CD4-positive, alpha-beta T cell (primary cell): ENCODE measurements around the gene GRIK1. TPM values are rescaled to one million over a fixed set of nuclear protein-coding genes. Genes with fewer than 3 reads are reported as not detected.

Experiments
- ATAC-seq: fragments of 200-7000 bp; cut with Tn5 transposase; one replicate; pipeline ENCODE4 v1.10.0; 2022; ENCODE audit warnings: mild to moderate bottlenecking; ENCODE audit not compliant: poor library complexity
- CTCF ChIA-PET: fragments of 350-600 bp; sonication (Branson Sonifier 250); formaldehyde crosslinking; loops from one replicate; lab custom pipeline; 2021; ENCODE audit warnings: antibody characterized with exemption, inconsistent platforms; lab: Charles Lee
- POLR2A ChIA-PET: fragments of 350-600 bp; sonication (Branson Sonifier 250); formaldehyde crosslinking; loops from one replicate; lab custom pipeline; 2021; ENCODE audit warnings: antibody characterized with exemption, inconsistent platforms; lab: Charles Lee
- DNase-seq, 14 experiments: peaks; one replicate each; pipeline ENCODE4 v3.0.0-alpha.2; 2013 to 2020; ENCODE audit warnings: mixed read lengths in 2 of 14
- H3K27ac ChIP-seq, 2 donors: one replicate each; pipeline versions ENCODE4 v1.5.1 to v1.7.0; 2013; ENCODE audit warnings: low read length in 2 of 2, low read depth in 1 of 2, mild to moderate bottlenecking in 1 of 2
- H3K27me3 ChIP-seq, 2 experiments: 1 replicate in 1 of 2; 2 replicates in 1 of 2; pipeline versions ENCODE4 v1.6.1 to v1.7.0; 2013; ENCODE audit warnings: low read length in 2 of 2, control low read depth in 1 of 2, mild to moderate bottlenecking in 1 of 2, moderate library complexity in 1 of 2; ENCODE audit not compliant: insufficient read depth in 2 of 2, control insufficient read depth in 1 of 2
- H3K36me3 ChIP-seq: one replicate; pipeline ENCODE4 v1.6.1; 2013; ENCODE audit warnings: low read length, control low read depth; ENCODE audit not compliant: insufficient read depth
- H3K4me1 ChIP-seq: one replicate; pipeline ENCODE4 v1.6.1; 2013; ENCODE audit warnings: low read length, control low read depth; ENCODE audit not compliant: insufficient read depth
- H3K4me3 ChIP-seq: one replicate; pipeline ENCODE4 v1.5.1; 2013; ENCODE audit warnings: mild to moderate bottlenecking, low read length, moderate library complexity
- H3K9me3 ChIP-seq, 2 experiments: 1 replicate in 1 of 2; 2 replicates in 1 of 2; pipeline versions ENCODE4 v1.6.1 to v1.7.0; 2013; ENCODE audit warnings: low read length in 2 of 2, mild to moderate bottlenecking in 2 of 2, control low read depth in 1 of 2, moderate library complexity in 1 of 2; ENCODE audit not compliant: control insufficient read depth in 1 of 2, insufficient read depth in 1 of 2
- H3K27ac Mint-ChIP-seq: one replicate; pipeline ENCODE4 v1.8.0; 2020; ENCODE audit warnings: mixed read lengths
- H3K27me3 Mint-ChIP-seq: one replicate; pipeline ENCODE4 v1.8.0; 2021; ENCODE audit warnings: mixed read lengths
- H3K36me3 Mint-ChIP-seq: one replicate; pipeline ENCODE4 v1.8.0; 2021; ENCODE audit warnings: low read depth, mixed read lengths
- H3K4me1 Mint-ChIP-seq: one replicate; pipeline ENCODE4 v1.8.0; 2021; ENCODE audit warnings: low read depth, mixed read lengths
- H3K4me3 Mint-ChIP-seq: one replicate; pipeline ENCODE4 v1.8.0; 2020; ENCODE audit warnings: mild to moderate bottlenecking, mixed read lengths
- H3K9me3 Mint-ChIP-seq: one replicate; pipeline ENCODE4 v1.8.0; 2020; ENCODE audit warnings: mixed read lengths
- CTCF ChIP-seq: fragments of 200-600 bp; IDR thresholded peaks from one replicate; pipeline ENCODE4 v1.8.0; 2022; ENCODE audit warnings: antibody characterized with exemption, mild to moderate bottlenecking
- intact Hi-C, 2 experiments: fragments of 100-400 bp; cut with DNase I in 1 of 2; cut with micrococcal nuclease in 1 of 2; formaldehyde crosslinking; loops; one replicate each; pipeline versions ENCODE4 v1.15.1 to v1.9.0; 2023 to 2025; cut with DNase I, micrococcal nuclease
- total RNA-seq, 174 experiments: library from RNA in 2 of 174; stranded (reverse) in 2 of 174; gene quantifications; one replicate each; pipeline ENCODE4 v1.2.3 and lab custom pipeline; 2021 to 2026

The GRIK1 gene
- total RNA-seq, 2 experiments from 2014 or later = not detected

- CTCF ChIA-PET = no interaction called here
- Histone ChIP-seq H3K27me3 (no peaks in the 10 kb centered on the region), H3K36me3 (no peaks in the 10 kb centered on the region), H3K9me3 (no peaks in the 10 kb centered on the region), H3K4me1 (no peaks in the 10 kb centered on the region), H3K27ac (no peak overlapping the region), H3K4me3 (no peak overlapping the region)
- no peak for DNase-seq
- H3K4me1 Mint-ChIP-seq = peaks cover 9% of the 10 kb centered on the region
- peaks cover 2% of the 10 kb centered on the region for H3K9me3 Mint-ChIP-seq
- no peak overlapping the region for H3K4me3 Mint-ChIP-seq
- H3K36me3 Mint-ChIP-seq = no peaks in the 10 kb centered on the region
- no peaks in the 10 kb centered on the region for H3K27me3 Mint-ChIP-seq
- intact Hi-C loops = no loop called here
- no peak overlapping the region for H3K27ac Mint-ChIP-seq
- ATAC-seq = no peak
- TF ChIP-seq CTCF = no peak
- POLR2A ChIA-PET = no interaction called here
Measured at GRCh38 chr21:29650523-29651022, 289.2 kb downstream of the GRIK1 start.

- Histone ChIP-seq H3K4me3 (no peak overlapping the region), H3K27ac (no peak overlapping the region), H3K4me1 (no peaks in the 10 kb centered on the region), H3K9me3 (no peaks in the 10 kb centered on the region), H3K27me3 (no peaks in the 10 kb centered on the region), H3K36me3 (no peaks in the 10 kb centered on the region)
- no peak overlapping the region for H3K27ac Mint-ChIP-seq
- H3K4me3 Mint-ChIP-seq = no peak overlapping the region
- ChIA-PET POLR2A (no interaction called here), CTCF (no interaction called here)
- no peaks in the 10 kb centered on the region for H3K27me3 Mint-ChIP-seq
- no peak for DNase-seq
- H3K9me3 Mint-ChIP-seq = no peaks in the 10 kb centered on the region
- TF ChIP-seq CTCF = no peak
- H3K4me1 Mint-ChIP-seq = peaks cover 7% of the 10 kb centered on the region
- no peak for ATAC-seq
- intact Hi-C loops = no loop called here
- H3K36me3 Mint-ChIP-seq = no peaks in the 10 kb centered on the region
Measured at GRCh38 chr21:29649406-29649814, 290.4 kb downstream of the GRIK1 start.

- ChIA-PET CTCF (interaction anchor here (1.1 kb wide), 1 partner anchor 9 kb away, joined by 3 read pairs; no protein-coding TSS in a partner anchor), POLR2A (no interaction called here)
- Histone ChIP-seq H3K4me1 (no peaks in the 10 kb centered on the region), H3K4me3 (no peak overlapping the region), H3K27me3 (no peaks in the 10 kb centered on the region), H3K27ac (no peak overlapping the region), H3K36me3 (no peaks in the 10 kb centered on the region), H3K9me3 (no peaks in the 10 kb centered on the region)
- Mint-ChIP-seq H3K36me3 (no peaks in the 10 kb centered on the region), H3K4me1 (peaks cover 7% of the 10 kb centered on the region), H3K27ac (no peak overlapping the region), H3K4me3 (peak overlapping the region; percentile 26), H3K9me3 (no peaks in the 10 kb centered on the region), H3K27me3 (no peaks in the 10 kb centered on the region)
- DNase-seq (no peak), ATAC-seq (no peak)
- TF ChIP-seq CTCF = no peak
- intact Hi-C loops = no loop called here
Measured at GRCh38 chr21:29648710-29649240, 291.0 kb downstream of the GRIK1 start.
